HepG2 (cell line): ENCODE results near the gene MEA1. TPM values are rescaled to one million over a fixed set of nuclear protein-coding genes. Genes with fewer than 3 reads are reported as not detected.

Experiments used
- BCL3 ChIP-seq: sonication (generic); formaldehyde crosslinking; IDR thresholded peaks from 2 replicates; pipeline ENCODE4 v1.5.1; 2020; ENCODE audit warnings: mild to moderate bottlenecking, missing genetic modification reagents, moderate library complexity
- BRCA1 ChIP-seq: sonication (generic); formaldehyde crosslinking; IDR thresholded peaks from 2 replicates; pipeline ENCODE4 v1.4.0; 2020; ENCODE audit warnings: missing genetic modification reagents
- CSRNP1 ChIP-seq: sonication (generic); formaldehyde crosslinking; IDR thresholded peaks from 2 replicates; pipeline ENCODE4 v1.8.1; 2023; ENCODE audit warnings: mild to moderate bottlenecking, missing genetic modification reagents
- FUBP1 ChIP-seq: sonication (generic); formaldehyde crosslinking; IDR thresholded peaks from 2 replicates; pipeline ENCODE4 v1.5.1; 2020; ENCODE audit warnings: missing genetic modification reagents, mild to moderate bottlenecking, borderline replicate concordance
- HNRNPUL1 ChIP-seq: fragments of 200-400 bp; formaldehyde crosslinking; IDR thresholded peaks from 2 replicates; pipeline ENCODE4 v1.6.1; 2017; ENCODE audit warnings: low read depth, mild to moderate bottlenecking, low read length, moderate library complexity
- KLF12 ChIP-seq: sonication (generic); formaldehyde crosslinking; IDR thresholded peaks from 2 replicates; pipeline ENCODE4 v1.4.0; 2020; ENCODE audit warnings: missing genetic modification reagents, borderline replicate concordance
- PHF5A ChIP-seq: IDR thresholded peaks from one replicate; pipeline ENCODE4 v1.6.1; 2018; ENCODE audit warnings: low read depth, missing genetic modification reagents; ENCODE audit not compliant: unreplicated experiment
- PRDM10 ChIP-seq: sonication (generic); formaldehyde crosslinking; IDR thresholded peaks from 2 replicates; pipeline ENCODE4 v1.4.0; 2020; ENCODE audit warnings: low read depth, missing genetic modification reagents
- THAP7 ChIP-seq: sonication (generic); formaldehyde crosslinking; IDR thresholded peaks from 2 replicates; pipeline ENCODE4 v1.8.1; 2023; ENCODE audit warnings: mild to moderate bottlenecking, missing genetic modification reagents
- TP53 ChIP-seq: sonication (generic); formaldehyde crosslinking; conservative IDR thresholded peaks from 2 replicates; pipeline ENCODE4 v1.4.0; 2020; ENCODE audit warnings: missing genetic modification reagents
- ZBTB7B ChIP-seq: sonication (generic); formaldehyde crosslinking; IDR thresholded peaks from 2 replicates; pipeline ENCODE4 v1.4.0; 2020; ENCODE audit warnings: missing genetic modification reagents
- ZFY ChIP-seq: sonication (generic); formaldehyde crosslinking; IDR thresholded peaks from 2 replicates; pipeline ENCODE4 v1.4.0; 2020; ENCODE audit warnings: missing genetic modification reagents
- ZMYM2 ChIP-seq: sonication (generic); formaldehyde crosslinking; IDR thresholded peaks from 2 replicates; pipeline ENCODE4 v1.8.0; 2022; ENCODE audit warnings: mild to moderate bottlenecking, missing genetic modification reagents
- ZNF136 ChIP-seq: sonication (generic); formaldehyde crosslinking; IDR thresholded peaks from 2 replicates; pipeline ENCODE4 v1.8.1; 2022; ENCODE audit warnings: low read depth, mild to moderate bottlenecking, moderate library complexity, missing genetic modification reagents
- ZNF138 ChIP-seq: sonication (generic); formaldehyde crosslinking; IDR thresholded peaks from 2 replicates; pipeline ENCODE4 v1.5.0; 2020; ENCODE audit warnings: mild to moderate bottlenecking, low read depth, missing genetic modification reagents
- ZNF264 ChIP-seq: sonication (generic); formaldehyde crosslinking; IDR thresholded peaks from 2 replicates; pipeline ENCODE4 v1.4.0; 2020; ENCODE audit warnings: missing genetic modification reagents
- ZNF564 ChIP-seq: sonication (generic); formaldehyde crosslinking; IDR thresholded peaks from 2 replicates; pipeline ENCODE4 v1.8.1; 2023; ENCODE audit warnings: mild to moderate bottlenecking, missing genetic modification reagents
- ZNF607 ChIP-seq: sonication (generic); formaldehyde crosslinking; IDR thresholded peaks from 2 replicates; pipeline ENCODE4 v1.5.1; 2020; ENCODE audit warnings: missing genetic modification reagents, mild to moderate bottlenecking, borderline replicate concordance
- ZSCAN9 ChIP-seq: IDR thresholded peaks from 2 replicates; pipeline ENCODE4 v1.6.1; 2016; ENCODE audit warnings: borderline replicate concordance
- polyA plus RNA-seq, 8 experiments: library from polyadenylated mRNA; depleted of rRNA in 3 of 8; stranded (reverse) in 7 of 8; unstranded in 1 of 8; fragments of >200 nt; fragmentation: Illumina TruSeq in 4 of 8; extraction: Trizol in 4 of 8; gene quantifications; 2 replicates each; pipeline versions ENCODE4 v1.2.1 to v1.2.3, GENCODE V29; 2011 to 2016; ENCODE audit warnings: low read depth in 4 of 8, missing spikeins in 1 of 8, mixed read lengths in 1 of 8; ENCODE audit not compliant: insufficient read depth in 1 of 8
- total RNA-seq, 5 experiments: library from RNA; depleted of rRNA; stranded (reverse); fragments of >200 nt; fragmentation: Illumina TruSeq; extraction: Trizol; gene quantifications; 2 replicates each; pipeline ENCODE4 v1.2.3, GENCODE V29; 2016; ENCODE audit warnings: low read depth in 1 of 5

Gene MEA1
- total and polyA plus RNA-seq, 2 of the 13 experiments (the other 11 are each of a cell fraction or from before 2014, with no cell fraction given): 75.6 to 86.2 TPM

GRCh38 chr6:43059168-43060033, 45.7 kb upstream of the MEA1 start, which contains the start of the genes KLC4 and MRPL2 (continued):
- peak; percentile 16; the same call in 1 of the 2 replicates for TF ChIP-seq BRCA1 (CRISPR knock-in tag)
- TF ChIP-seq PRDM10 (CRISPR knock-in tag): no peak; the same call in 1 of the 2 replicates
- no peak for TF ChIP-seq ZNF136 (CRISPR knock-in tag)
- TF ChIP-seq CSRNP1 (CRISPR knock-in tag): peak; percentile 77
- no peak for TF ChIP-seq ZMYM2 (CRISPR knock-in tag)
- no peak for TF ChIP-seq HNRNPUL1
- no peak; the same call in none of the 2 replicates for TF ChIP-seq ZBTB7B (CRISPR knock-in tag)
- peak; percentile 65 for TF ChIP-seq ZFY (CRISPR knock-in tag)
- TF ChIP-seq ZSCAN9 (CRISPR knock-in tag): no peak
- TF ChIP-seq PHF5A: no peak
- no peak; the same call in 1 of the 2 replicates for TF ChIP-seq FUBP1
- TF ChIP-seq THAP7 (CRISPR knock-in tag): no peak
- TF ChIP-seq ZNF264 (CRISPR knock-in tag): 0 out of 2 replicates have a peak, but pooled peaks have one; percentile 23
- no peak for TF ChIP-seq ZNF564 (CRISPR knock-in tag)
- no peak; the same call in 1 of the 2 replicates for TF ChIP-seq KLF12 (CRISPR knock-in tag)
- TF ChIP-seq ZNF138 (CRISPR knock-in tag): no peak
- no peak for TF ChIP-seq TP53
- peak; percentile 65; the same call in 1 of the 2 replicates for TF ChIP-seq ZNF607
- no peak for TF ChIP-seq BCL3
